HG02610 (cell line): ENCODE results near the gene PTPRT.

Experiments
- ATAC-seq: cut with Tn5 transposase; IDR thresholded peaks from one replicate; pipeline ENCODE4 v1.9.1; 2021; ENCODE audit warnings: mild to moderate bottlenecking, moderate library complexity; ENCODE audit not compliant: unreplicated experiment

Gene PTPRT

GRCh38 chr20:42978184-42978974, 211.3 kb downstream of the PTPRT start:
- no peak for ATAC-seq

- ATAC-seq: no peak
Measured at GRCh38 chr20:42975974-42976373, 213.7 kb downstream of the PTPRT start.

- ATAC-seq: no peak
Measured at GRCh38 chr20:42974347-42974746, 215.4 kb downstream of the PTPRT start.

GRCh38 chr20:42972591-42972990, 217.1 kb downstream of the PTPRT start:
- ATAC-seq: no peak

GRCh38 chr20:42968746-42969145, 221.0 kb downstream of the PTPRT start:
- ATAC-seq: no peak

GRCh38 chr20:42963796-42964195, 225.9 kb downstream of the PTPRT start:
- no peak for ATAC-seq

GRCh38 chr20:42961771-42962170, 227.9 kb downstream of the PTPRT start:
- ATAC-seq: no peak

- ATAC-seq: no peak
Measured at GRCh38 chr20:42959996-42960395, 229.7 kb downstream of the PTPRT start.

- no peak for ATAC-seq
Measured at GRCh38 chr20:42958367-42959069, 231.2 kb downstream of the PTPRT start.

- ATAC-seq: no peak
Measured at GRCh38 chr20:42957704-42958095, 232.0 kb downstream of the PTPRT start.

- ATAC-seq: no peak
Measured at GRCh38 chr20:42957018-42957703, 232.5 kb downstream of the PTPRT start.

- ATAC-seq: no peak
Measured at GRCh38 chr20:42955713-42956112, 234.0 kb downstream of the PTPRT start.

GRCh38 chr20:42954951-42955350, 234.8 kb downstream of the PTPRT start:
- ATAC-seq: no peak

- no peak for ATAC-seq
Measured at GRCh38 chr20:42949950-42950349, 239.8 kb downstream of the PTPRT start.

- no peak for ATAC-seq
Measured at GRCh38 chr20:42945234-42945994, 244.3 kb downstream of the PTPRT start.

- ATAC-seq: no peak
Measured at GRCh38 chr20:42941629-42942028, 248.1 kb downstream of the PTPRT start.

- ATAC-seq: no peak
Measured at GRCh38 chr20:42938441-42939205, 251.1 kb downstream of the PTPRT start.

GRCh38 chr20:42936482-42936881, 253.2 kb downstream of the PTPRT start:
- no peak for ATAC-seq

- ATAC-seq: no peak
Measured at GRCh38 chr20:42924215-42924614, 265.5 kb downstream of the PTPRT start.

GRCh38 chr20:42923348-42923918, 266.3 kb downstream of the PTPRT start:
- ATAC-seq: no peak
